HCT116 (cell line): ENCODE data around the gene KIRREL3. TPM values are rescaled to one million over a fixed set of nuclear protein-coding genes. Genes with fewer than 3 reads are reported as not detected.

Source experiments
- ATAC-seq: fragments of 200-7000 bp; cut with Tn5 transposase; 2 replicates; pipeline ENCODE4 v1.9.1; 2020; ENCODE audit warnings: mild to moderate bottlenecking, moderate library complexity
- BruUV-seq: library from RNA; stranded (reverse); fragments of 400-500 nt; replicated peaks from 2 replicates; lab custom pipeline; 2021; lab: Mats Ljungman, UMichigan
- CTCF ChIA-PET: fragments of 300-600 bp; sonication (Branson Sonifier 250); formaldehyde crosslinking; loops from one replicate; lab custom pipeline; 2021; ENCODE audit warnings: antibody characterized with exemption; lab: Charles Lee
- POLR2A ChIA-PET: fragments of 300-600, 350-600 bp; sonication (Branson Sonifier 250); formaldehyde crosslinking; loops from one replicate; lab custom pipeline; 2021; ENCODE audit warnings: antibody characterized with exemption; lab: Charles Lee
- RAD21 ChIA-PET, 2 experiments: fragments of 300-600 bp; sonication (Branson Sonifier 250); formaldehyde crosslinking; loops; one replicate each; lab custom pipeline; 2023; ENCODE audit warnings: low total read pairs in 2 of 2; ENCODE audit not compliant: uncharacterized antibody in 2 of 2, unreplicated experiment in 2 of 2, low non-redundant PET in 1 of 2; lab: Charles Lee
- DNase-seq: peaks from one replicate; pipeline ENCODE4 v3.0.0-alpha.2; 2010; ENCODE audit warnings: low read depth, low spot score
- H2AFZ ChIP-seq: fragments of 200-600 bp; shearing (Covaris generic), sonication (generic); 2 replicates; pipeline ENCODE4 v1.6.1; 2017; ENCODE audit warnings: low read depth, mixed run types, mixed read lengths, antibody characterized with exemption, low read length; ENCODE audit not compliant: poor library complexity, severe bottlenecking
- H3K27ac ChIP-seq: 2 replicates; pipeline ENCODE4 v1.5.1; 2012; ENCODE audit warnings: low read depth, low read length
- H3K27me3 ChIP-seq: fragments of 200-600 bp; sonication (generic); 2 replicates; pipeline ENCODE4 v1.6.1; 2016; ENCODE audit warnings: mixed run types, low read length, mixed read lengths; ENCODE audit not compliant: insufficient read depth
- H3K36me3 ChIP-seq, 2 experiments: fragments of 200-500 bp in 1 of 2; fragments of 200-600 bp in 1 of 2; sonication (Bioruptor generic) in 1 of 2; sonication (generic) in 1 of 2; 2 replicates each; pipeline versions ENCODE4 v1.5.1 to v1.6.1; 2014 to 2016; ENCODE audit warnings: low read length in 2 of 2, inconsistent platforms in 1 of 2, mixed read lengths in 1 of 2, mixed run types in 1 of 2; ENCODE audit not compliant: insufficient read depth in 2 of 2, control insufficient read depth in 1 of 2
- H3K4me1 ChIP-seq, 2 experiments: fragments of 200-600 bp in 1 of 2; sonication (generic) in 1 of 2; 2 replicates each; pipeline versions ENCODE4 v1.5.1 to v1.6.1; 2012 to 2017; ENCODE audit warnings: low read length in 2 of 2, inconsistent platforms in 1 of 2, mild to moderate bottlenecking in 1 of 2, mixed read lengths in 1 of 2, mixed run types in 1 of 2, moderate library complexity in 1 of 2; ENCODE audit not compliant: insufficient read depth in 2 of 2, control insufficient read depth in 1 of 2
- H3K4me2 ChIP-seq: fragments of 200-600 bp; sonication (generic); 2 replicates; pipeline ENCODE4 v1.6.1; 2017; ENCODE audit warnings: mixed run types, low read length, mixed read lengths
- H3K4me3 ChIP-seq, 2 experiments: fragments of 200-600 bp in 1 of 2; sonication (generic) in 1 of 2; replicated peaks in 1 of 2; 2 replicates each; pipeline ENCODE4 v1.5.1; 2011 to 2016; ENCODE audit warnings: low read length in 2 of 2, control low read depth in 1 of 2, low read depth in 1 of 2, mild to moderate bottlenecking in 1 of 2, mixed read lengths in 1 of 2, mixed run types in 1 of 2
- H3K79me2 ChIP-seq: fragments of 200-600 bp; sonication (generic); 2 replicates; pipeline ENCODE4 v1.6.1; 2017; ENCODE audit warnings: mild to moderate bottlenecking, mixed run types, low read length, moderate library complexity, mixed read lengths; ENCODE audit not compliant: insufficient read depth
- H3K9ac ChIP-seq: fragments of 200-600 bp; sonication (generic); 2 replicates; pipeline ENCODE4 v1.6.1; 2016; ENCODE audit warnings: low read length, mixed read lengths
- H3K9me2 ChIP-seq: fragments of 200-600 bp; sonication (generic), shearing (Covaris generic); 2 replicates; pipeline ENCODE4 v1.6.1; 2017; ENCODE audit warnings: mixed run types, mild to moderate bottlenecking, moderate library complexity; ENCODE audit not compliant: insufficient read depth
- H3K9me3 ChIP-seq, 2 experiments: fragments of 200-500 bp in 1 of 2; fragments of 200-600 bp in 1 of 2; sonication (Bioruptor generic) in 1 of 2; sonication (generic) in 1 of 2; 2 replicates each; pipeline ENCODE4 v1.6.1; 2014 to 2017; ENCODE audit warnings: low read length in 2 of 2, mixed read lengths in 2 of 2, inconsistent platforms in 1 of 2, low read depth in 1 of 2, mild to moderate bottlenecking in 1 of 2, mixed run types in 1 of 2, moderate library complexity in 1 of 2; ENCODE audit not compliant: control insufficient read depth in 1 of 2, insufficient read depth in 1 of 2
- H4K20me1 ChIP-seq: fragments of 200-600 bp; sonication (generic), shearing (Covaris generic); 2 replicates; pipeline ENCODE4 v1.6.1; 2017; ENCODE audit warnings: mixed run types, mild to moderate bottlenecking, moderate library complexity; ENCODE audit not compliant: insufficient read depth
- ATF3 ChIP-seq: IDR thresholded peaks from 2 replicates; pipeline ENCODE4 v1.6.1; 2012
- CEBPB ChIP-seq: IDR thresholded peaks from 2 replicates; pipeline ENCODE4 v1.6.1; 2012; ENCODE audit warnings: low read depth
- EGR1 ChIP-seq: IDR thresholded peaks from 2 replicates; pipeline ENCODE4 v1.6.1; 2012; ENCODE audit warnings: low read depth
- ELF1 ChIP-seq: IDR thresholded peaks from 2 replicates; pipeline ENCODE4 v1.6.1; 2012; ENCODE audit warnings: low read depth, borderline replicate concordance
- FOSL1 ChIP-seq: IDR thresholded peaks from 2 replicates; pipeline ENCODE4 v1.6.1; 2012; ENCODE audit warnings: low read depth
- JUND ChIP-seq: IDR thresholded peaks from 2 replicates; pipeline ENCODE4 v1.6.1; 2012
- MAX ChIP-seq: IDR thresholded peaks from 2 replicates; pipeline ENCODE4 v1.6.1; 2012
- POLR2AphosphoS5 ChIP-seq: IDR thresholded peaks from 2 replicates; pipeline ENCODE4 v1.6.1; 2011; ENCODE audit warnings: mild to moderate bottlenecking, low read depth, low read length, moderate library complexity
- SP1 ChIP-seq: IDR thresholded peaks from 2 replicates; pipeline ENCODE4 v1.6.1; 2012; ENCODE audit warnings: low read depth
- ZFX ChIP-seq: fragments of 450-650 bp; IDR thresholded peaks from 2 replicates; pipeline ENCODE4 v1.6.1; 2017
- ZNF274 ChIP-seq: fragments of 200-500 bp; sonication (Bioruptor generic); IDR thresholded peaks from 2 replicates; pipeline ENCODE4 v1.6.1; 2014; ENCODE audit warnings: mild to moderate bottlenecking, low read depth, low read length, inconsistent platforms
- intact Hi-C: fragments of 100-400 bp; cut with micrococcal nuclease; formaldehyde crosslinking; loops from 2 replicates; pipeline ENCODE4 v1.10.0; 2022
- total RNA-seq: library from RNA; stranded (reverse); gene quantifications from one replicate; pipeline ENCODE4 v1.2.1, GENCODE V29; 2021; ENCODE audit not compliant: unreplicated experiment
- TF ChIP-seq, protein P1 (sequence below), 3 experiments: fragments of 200-600 bp in 1 of 3; sonication (generic) in 1 of 3; IDR thresholded peaks in 2 of 3; conservative IDR thresholded peaks in 1 of 3; 2 replicates each; pipeline ENCODE4 v1.5.1; 2012 to 2017; ENCODE audit warnings: low read depth in 2 of 3, low read length in 2 of 3, antibody characterized with exemption in 1 of 3, borderline replicate concordance in 1 of 3, control low read depth in 1 of 3, mild to moderate bottlenecking in 1 of 3, mixed read lengths in 1 of 3, mixed run types in 1 of 3, moderate library complexity in 1 of 3; ENCODE audit not compliant: insufficient read depth in 1 of 3
- TF ChIP-seq, protein P2 (sequence below): IDR thresholded peaks from 2 replicates; pipeline ENCODE4 v1.6.1; 2011; ENCODE audit warnings: mild to moderate bottlenecking, low read length, moderate library complexity; ENCODE audit not compliant: insufficient replicate concordance; ENCODE audit errors: extremely low read depth

KIRREL3 gene
- total RNA-seq, 1 experiment from 2014 or later, result not detected

- no peak overlapping the region for H3K9ac ChIP-seq
- no peaks in the 10 kb centered on the region for H3K4me1 ChIP-seq
- H3K9me2 ChIP-seq, result no peaks in the 10 kb centered on the region
- no peak overlapping the region for H3K4me2 ChIP-seq
- no peaks in the 10 kb centered on the region for H4K20me1 ChIP-seq
- intact Hi-C loops, result no loop called here
- H3K36me3 ChIP-seq, result no peaks in the 10 kb centered on the region
- no peaks in the 10 kb centered on the region for H3K9me3 ChIP-seq
- no peak for DNase-seq
- H2AFZ ChIP-seq, result no peak overlapping the region
- no peak overlapping the region for H3K27ac ChIP-seq
- RAD21 ChIA-PET, result no interaction called here
- TF ChIP-seq ELF1 (no peak), JUND (no peak), CEBPB (no peak), MAX (no peak), FOSL1 (no peak), ZFX (no peak), POLR2AphosphoS5 (no peak), SP1 (no peak), ATF3 (no peak), EGR1 (no peak), ZNF274 (no peak)
- TF ChIP-seq, protein P1, sequence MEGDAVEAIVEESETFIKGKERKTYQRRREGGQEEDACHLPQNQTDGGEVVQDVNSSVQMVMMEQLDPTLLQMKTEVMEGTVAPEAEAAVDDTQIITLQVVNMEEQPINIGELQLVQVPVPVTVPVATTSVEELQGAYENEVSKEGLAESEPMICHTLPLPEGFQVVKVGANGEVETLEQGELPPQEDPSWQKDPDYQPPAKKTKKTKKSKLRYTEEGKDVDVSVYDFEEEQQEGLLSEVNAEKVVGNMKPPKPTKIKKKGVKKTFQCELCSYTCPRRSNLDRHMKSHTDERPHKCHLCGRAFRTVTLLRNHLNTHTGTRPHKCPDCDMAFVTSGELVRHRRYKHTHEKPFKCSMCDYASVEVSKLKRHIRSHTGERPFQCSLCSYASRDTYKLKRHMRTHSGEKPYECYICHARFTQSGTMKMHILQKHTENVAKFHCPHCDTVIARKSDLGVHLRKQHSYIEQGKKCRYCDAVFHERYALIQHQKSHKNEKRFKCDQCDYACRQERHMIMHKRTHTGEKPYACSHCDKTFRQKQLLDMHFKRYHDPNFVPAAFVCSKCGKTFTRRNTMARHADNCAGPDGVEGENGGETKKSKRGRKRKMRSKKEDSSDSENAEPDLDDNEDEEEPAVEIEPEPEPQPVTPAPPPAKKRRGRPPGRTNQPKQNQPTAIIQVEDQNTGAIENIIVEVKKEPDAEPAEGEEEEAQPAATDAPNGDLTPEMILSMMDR (IDR thresholded peaks at IDR 0.05 in 2 of 3, conservative IDR thresholded peaks at IDR 0.05 in 1 of 3; ENCODE audit: borderline replicate concordance in 1 of 3, insufficient read depth in 1 of 3, low read depth in 2 of 3, low read length in 2 of 3), result no peak
- TF ChIP-seq, protein P2, sequence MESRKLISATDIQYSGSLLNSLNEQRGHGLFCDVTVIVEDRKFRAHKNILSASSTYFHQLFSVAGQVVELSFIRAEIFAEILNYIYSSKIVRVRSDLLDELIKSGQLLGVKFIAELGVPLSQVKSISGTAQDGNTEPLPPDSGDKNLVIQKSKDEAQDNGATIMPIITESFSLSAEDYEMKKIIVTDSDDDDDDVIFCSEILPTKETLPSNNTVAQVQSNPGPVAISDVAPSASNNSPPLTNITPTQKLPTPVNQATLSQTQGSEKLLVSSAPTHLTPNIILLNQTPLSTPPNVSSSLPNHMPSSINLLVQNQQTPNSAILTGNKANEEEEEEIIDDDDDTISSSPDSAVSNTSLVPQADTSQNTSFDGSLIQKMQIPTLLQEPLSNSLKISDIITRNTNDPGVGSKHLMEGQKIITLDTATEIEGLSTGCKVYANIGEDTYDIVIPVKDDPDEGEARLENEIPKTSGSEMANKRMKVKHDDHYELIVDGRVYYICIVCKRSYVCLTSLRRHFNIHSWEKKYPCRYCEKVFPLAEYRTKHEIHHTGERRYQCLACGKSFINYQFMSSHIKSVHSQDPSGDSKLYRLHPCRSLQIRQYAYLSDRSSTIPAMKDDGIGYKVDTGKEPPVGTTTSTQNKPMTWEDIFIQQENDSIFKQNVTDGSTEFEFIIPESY, result no peak
- BruUV-seq, result no TSS peak
- H3K79me2 ChIP-seq, result no peaks in the 10 kb centered on the region
- H3K4me3 ChIP-seq, result no peak overlapping the region
- CTCF ChIA-PET, result no interaction called here
- POLR2A ChIA-PET, result no interaction called here
- ATAC-seq, result no peak
- peaks cover 33% of the 10 kb centered on the region; the same call in 1 of the 2 replicates for H3K27me3 ChIP-seq
Observed at GRCh38 chr11:126697936-126698335, 302.6 kb downstream of the KIRREL3 start.
